Measurements from ENCODE around the gene COL16A1. TPM values are rescaled to one million over a fixed set of nuclear protein-coding genes. Genes with fewer than 3 reads are reported as not detected.
A peak's percentile ranks its signal among the peaks of the same experiment; 100 is the strongest.

The COL16A1 gene
- total RNA-seq, 1 donor from 2014 or later: 339 TPM

DNA sequence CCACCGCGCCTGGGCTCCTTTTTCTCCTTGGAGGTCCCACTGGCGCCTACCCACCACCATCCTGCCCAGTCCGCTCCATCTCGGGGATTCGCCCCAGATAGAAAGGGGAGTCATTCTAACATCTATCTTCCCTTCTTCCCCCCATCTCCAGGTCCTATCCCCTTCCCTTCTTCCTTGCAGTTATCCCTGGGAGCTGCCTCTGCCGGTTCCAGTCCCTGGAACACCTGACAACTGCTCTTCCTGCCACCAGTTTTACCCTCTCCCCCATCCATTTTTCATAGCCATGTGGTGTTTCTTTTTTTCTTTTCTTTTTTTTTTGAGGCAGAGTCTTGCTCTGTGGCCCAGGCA is 12.0 kb upstream of the COL16A1 start:
- Histone ChIP-seq H3K9me3 (no peaks in the 10 kb centered on the region), H3K36me3 (no peaks in the 10 kb centered on the region), H3K27ac (peak overlapping the region; percentile 96), H3K4me1 (peaks cover 17 to 39% of the 10 kb centered on the region in 2 donors), H3K4me3 (peak overlapping the region; percentile 46 to 64), H3K27me3 (no peaks in the 10 kb centered on the region)
- intact Hi-C loops (cut with DNase I): loop anchor here (1.0 to 5.0 kb wide), 8 partner anchors 15 to 346 kb away; partner anchors contain the start of gene PEF1
- TF ChIP-seq, protein P1, sequence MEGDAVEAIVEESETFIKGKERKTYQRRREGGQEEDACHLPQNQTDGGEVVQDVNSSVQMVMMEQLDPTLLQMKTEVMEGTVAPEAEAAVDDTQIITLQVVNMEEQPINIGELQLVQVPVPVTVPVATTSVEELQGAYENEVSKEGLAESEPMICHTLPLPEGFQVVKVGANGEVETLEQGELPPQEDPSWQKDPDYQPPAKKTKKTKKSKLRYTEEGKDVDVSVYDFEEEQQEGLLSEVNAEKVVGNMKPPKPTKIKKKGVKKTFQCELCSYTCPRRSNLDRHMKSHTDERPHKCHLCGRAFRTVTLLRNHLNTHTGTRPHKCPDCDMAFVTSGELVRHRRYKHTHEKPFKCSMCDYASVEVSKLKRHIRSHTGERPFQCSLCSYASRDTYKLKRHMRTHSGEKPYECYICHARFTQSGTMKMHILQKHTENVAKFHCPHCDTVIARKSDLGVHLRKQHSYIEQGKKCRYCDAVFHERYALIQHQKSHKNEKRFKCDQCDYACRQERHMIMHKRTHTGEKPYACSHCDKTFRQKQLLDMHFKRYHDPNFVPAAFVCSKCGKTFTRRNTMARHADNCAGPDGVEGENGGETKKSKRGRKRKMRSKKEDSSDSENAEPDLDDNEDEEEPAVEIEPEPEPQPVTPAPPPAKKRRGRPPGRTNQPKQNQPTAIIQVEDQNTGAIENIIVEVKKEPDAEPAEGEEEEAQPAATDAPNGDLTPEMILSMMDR (IDR thresholded peaks at IDR 0.05): no peak
- no peak for DNase-seq (ENCODE audit: low spot score in 2 of 2)

DNA sequence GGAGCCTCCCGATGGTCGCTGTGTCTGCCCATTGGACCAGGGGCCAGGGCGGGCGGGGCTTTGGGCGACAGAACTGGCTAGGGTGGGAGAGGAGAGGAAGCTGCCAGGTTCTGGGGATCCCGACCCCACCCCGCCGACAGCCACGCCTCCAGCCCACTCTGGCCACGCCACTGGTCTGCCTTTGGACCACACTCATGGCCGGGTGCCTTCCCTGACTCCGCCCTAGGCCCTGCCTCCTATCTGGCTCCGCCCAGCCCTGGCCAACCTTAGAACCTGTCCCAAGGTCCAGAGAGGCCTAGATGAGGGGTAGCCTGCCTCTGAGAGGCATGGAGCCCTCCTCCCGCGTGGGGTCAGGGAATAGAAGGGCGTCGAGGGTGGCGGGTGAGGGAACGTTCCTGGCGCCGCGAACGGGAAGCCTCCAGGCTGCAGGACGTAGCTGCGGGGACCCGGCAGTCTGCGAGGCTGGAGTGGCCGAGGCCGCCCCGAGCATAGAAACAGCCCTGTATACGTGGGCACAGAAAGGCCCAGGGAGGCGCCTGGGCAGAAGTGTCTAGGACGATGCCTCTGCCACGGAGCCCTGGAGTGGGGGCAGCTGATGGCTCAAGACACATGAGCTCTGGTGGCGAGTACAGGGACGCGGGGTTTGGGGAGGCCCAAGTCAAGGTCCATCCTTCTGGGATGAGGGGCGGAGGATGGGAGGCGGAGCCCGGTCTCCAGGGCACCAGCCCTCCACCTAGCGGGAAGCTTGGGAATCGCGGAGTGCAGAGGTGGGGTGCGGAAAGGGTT is 11.5 kb upstream of the COL16A1 start:
- Histone ChIP-seq H3K4me1 (peaks cover 17 to 39% of the 10 kb centered on the region in 2 donors), H3K27ac (peak overlapping the region; percentile 96), H3K4me3 (peak overlapping the region; percentile 46 to 64), H3K9me3 (no peaks in the 10 kb centered on the region), H3K27me3 (no peaks in the 10 kb centered on the region), H3K36me3 (no peaks in the 10 kb centered on the region)
- TF ChIP-seq, protein P1 (IDR thresholded peaks at IDR 0.05): peak; percentile 85 to 95 (median 90)
- intact Hi-C loops (cut with DNase I): loop anchor here (1.0 to 5.0 kb wide), 8 partner anchors 14 to 347 kb away; partner anchors contain the start of gene PEF1
- peak; percentile 80 to 97 for DNase-seq (ENCODE audit: low spot score in 2 of 2)

DNA sequence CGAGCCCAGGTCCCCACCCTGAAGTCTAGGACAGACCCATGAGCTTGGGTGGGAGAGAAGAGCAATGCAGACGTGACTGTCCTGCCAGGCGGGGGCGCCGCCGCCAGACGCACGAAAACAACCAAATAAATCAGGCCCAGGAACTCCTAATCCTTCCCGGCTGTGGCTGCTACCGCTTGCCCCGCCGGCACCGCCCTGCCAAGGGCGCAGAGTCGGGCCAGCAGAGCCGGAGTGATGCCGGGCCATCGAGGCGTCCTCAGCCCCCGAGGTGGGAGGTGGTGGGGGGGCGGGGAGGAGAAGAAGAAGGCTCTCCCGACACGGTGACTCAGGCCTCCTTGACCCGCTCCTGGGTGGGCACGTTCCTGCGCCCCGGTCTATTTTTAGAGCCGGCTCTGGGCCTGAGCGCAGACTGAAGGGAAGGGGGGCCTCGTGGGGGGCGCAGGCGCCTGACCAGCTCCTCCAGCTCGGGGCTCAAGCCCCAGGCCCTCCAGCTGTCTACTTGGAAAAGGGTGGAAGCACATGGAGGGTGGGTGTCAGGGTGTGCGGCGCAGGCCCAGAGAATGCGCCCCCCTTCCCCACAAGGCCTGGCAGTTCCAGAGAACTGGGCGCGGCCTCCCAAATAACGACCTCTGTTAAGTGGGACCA is 10.7 kb upstream of the COL16A1 start:
- H3K4me1 ChIP-seq: peaks cover 17 to 39% of the 10 kb centered on the region in 2 donors
- H3K9me3 ChIP-seq: no peaks in the 10 kb centered on the region
- H3K36me3 ChIP-seq: no peaks in the 10 kb centered on the region
- peak overlapping the region; percentile 96 for H3K27ac ChIP-seq
- peak; percentile 62 to 95 for DNase-seq (ENCODE audit: low spot score in 2 of 2)
- TF ChIP-seq, protein P1 (IDR thresholded peaks at IDR 0.05): peak in 2 of 3 experiments; percentile 37 to 41
- H3K4me3 ChIP-seq: peak overlapping the region; percentile 46 to 64
- H3K27me3 ChIP-seq: no peaks in the 10 kb centered on the region
- intact Hi-C loops (cut with DNase I): loop anchor here (1.0 to 5.0 kb wide), 8 partner anchors 13 to 348 kb away; partner anchors contain the start of gene PEF1

DNA sequence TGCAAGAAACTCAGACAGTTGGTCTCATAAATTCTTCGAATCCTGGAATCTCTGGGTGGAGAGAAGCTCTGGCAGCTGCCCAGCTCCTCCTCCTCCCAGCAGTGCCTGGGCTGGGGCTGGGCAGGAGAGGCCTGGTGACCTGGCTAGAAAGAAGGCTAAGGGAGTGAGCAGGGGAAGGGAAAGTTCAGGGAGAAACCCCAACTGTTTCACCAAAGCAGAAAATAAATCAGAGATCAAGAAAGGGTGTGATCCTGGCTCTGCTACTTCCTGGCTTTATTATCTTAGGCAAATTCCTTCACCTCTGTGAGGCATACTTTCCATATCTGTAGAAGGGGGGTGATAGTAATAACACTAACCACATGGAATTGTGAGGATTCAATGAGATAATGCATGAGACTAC is 8.8 kb upstream of the COL16A1 start:
- TF ChIP-seq, protein P1 (IDR thresholded peaks at IDR 0.05): no peak
- H3K9me3 ChIP-seq: no peaks in the 10 kb centered on the region
- peak overlapping the region; percentile 96 for H3K27ac ChIP-seq
- intact Hi-C loops (cut with DNase I): no loop called here
- no peaks in the 10 kb centered on the region for H3K36me3 ChIP-seq
- peaks cover 17 to 39% of the 10 kb centered on the region in 2 donors for H3K4me1 ChIP-seq
- DNase-seq (ENCODE audit: low spot score in 2 of 2): peak in 1 of 2 donors; percentile 81
- H3K27me3 ChIP-seq: no peaks in the 10 kb centered on the region
- no peak overlapping the region for H3K4me3 ChIP-seq

DNA sequence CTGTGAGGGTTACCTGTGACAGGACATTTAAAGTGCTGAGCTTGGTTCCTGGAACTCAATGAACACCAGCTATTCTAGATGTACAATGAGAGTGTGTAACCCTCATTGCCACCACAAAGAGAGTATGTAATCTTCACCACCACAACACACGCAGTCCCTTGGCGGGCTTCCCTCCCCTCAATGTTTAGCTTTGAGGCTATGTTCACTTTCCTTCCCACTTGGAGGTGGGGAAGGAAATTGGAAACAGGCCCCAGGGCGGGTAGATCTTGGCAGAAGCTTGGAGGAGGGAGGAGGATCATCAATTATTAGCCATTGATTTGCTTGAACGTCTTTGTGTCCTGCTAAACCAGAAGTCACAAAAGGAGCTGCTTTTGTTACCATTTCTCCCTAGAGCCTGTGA is 8.3 kb upstream of the COL16A1 start:
- no peaks in the 10 kb centered on the region for H3K36me3 ChIP-seq
- peaks cover 17 to 39% of the 10 kb centered on the region in 2 donors for H3K4me1 ChIP-seq
- no peak overlapping the region for H3K4me3 ChIP-seq
- no peaks in the 10 kb centered on the region for H3K27me3 ChIP-seq
- intact Hi-C loops (cut with DNase I): no loop called here
- TF ChIP-seq, protein P1 (IDR thresholded peaks at IDR 0.05): no peak
- H3K27ac ChIP-seq: peak overlapping the region; percentile 96
- no peaks in the 10 kb centered on the region for H3K9me3 ChIP-seq
- no peak for DNase-seq (ENCODE audit: low spot score in 2 of 2)
